Measurements from ENCODE around the gene WDR93. TPM values are rescaled to one million over a fixed set of nuclear protein-coding genes. Genes with fewer than 3 reads are reported as not detected.

The WDR93 gene
- 2.5 TPM for total RNA-seq
- 1.2 TPM for polyA plus RNA-seq (ENCODE audit: insufficient read depth, low read depth, low replicate concordance)
- long read RNA-seq, donor 1: 0 reads
- long read RNA-seq, donor 2: 0 reads
- long read RNA-seq, donor 3: 0 reads
- long read RNA-seq, donor 4: 0 reads
- long read RNA-seq, donor 5: 0 reads
- long read RNA-seq, donor 6: 0 reads
- long read RNA-seq, donor 7, partial matches to known transcripts: 0 of 6 reads
- long read RNA-seq, donor 7, other reads (novel, unspliced or antisense): 5 of 6 reads
- long read RNA-seq, donor 8: 0 reads
- long read RNA-seq, donor 9: 0 reads
- long read RNA-seq, donor 10: 0 reads

- TF ChIP-seq CTCF (IDR thresholded peaks at IDR 0.05; ENCODE audit: borderline replicate concordance, extremely low read depth, insufficient read depth): no peak
Measured at GRCh38 chr15:89690276-89691218, at the start of gene WDR93, which contains the start of gene PEX11A. WDR93 (plus strand) TSS chr15:89690811; CDS start chr15:89701747, 10,936 bp downstream. PEX11A (minus strand) TSS chr15:89690754; CDS start chr15:89690632, 122 bp downstream.

DNA sequence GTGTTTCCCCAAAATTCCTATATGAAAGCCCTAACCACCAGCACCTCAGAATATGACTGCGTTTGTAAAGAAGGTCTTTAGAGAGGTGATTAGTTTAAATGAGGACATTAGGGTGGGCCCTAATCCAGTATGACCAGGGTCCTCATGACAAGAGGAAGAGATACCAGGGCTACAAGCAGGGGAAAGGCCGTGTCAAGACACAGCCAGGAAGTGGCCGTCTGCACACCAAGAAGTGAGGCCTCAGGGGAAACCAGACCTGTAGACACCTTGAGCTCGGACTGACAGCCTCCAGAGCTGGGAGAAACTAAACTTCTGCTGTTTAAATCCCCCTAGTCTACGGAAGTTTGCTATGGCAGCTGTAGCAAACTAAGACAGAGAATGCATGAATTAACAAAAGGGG lies 49.6 kb upstream of the WDR93 start:
- Histone ChIP-seq H3K9me3 (ENCODE audit: control insufficient read depth in 2 of 3, insufficient read depth in 1 of 3, low read length in 3 of 3) (no peaks in the 10 kb centered on the region), H3K9ac (ENCODE audit: low read length in 3 of 3) (no peak overlapping the region), H3K4me1 (ENCODE audit: control insufficient read depth in 2 of 3, insufficient read depth in 2 of 3, low read depth in 1 of 3, low read length in 3 of 3) (no peaks in the 10 kb centered on the region), H3K4me3 (ENCODE audit: low read length in 3 of 3) (no peak overlapping the region), H3K27me3 (ENCODE audit: control insufficient read depth, insufficient read depth, low read length) (no peaks in the 10 kb centered on the region), H3K36me3 (ENCODE audit: control insufficient read depth in 2 of 3, insufficient read depth in 3 of 3, low read length in 3 of 3) (peaks cover 0 to 2% (median 0%) of the 10 kb centered on the region in 3 donors), H3K27ac (ENCODE audit: low read depth in 2 of 2, low read length in 2 of 2) (no peak overlapping the region)
- no peak for FAIRE-seq
- DNase-seq: peak in 1 of 5 donors; percentile 23
- intact Hi-C loops (cut with DNase I): no loop called here
- no peak for TF ChIP-seq CTCF (IDR thresholded peaks at IDR 0.05; ENCODE audit: borderline replicate concordance, extremely low read depth, insufficient read depth)

More at GRCh38 chr15:89690276-89691218, at the start of gene WDR93, which contains the start of gene PEX11A:
- intact Hi-C loops (cut with DNase I): no loop called here
- Histone ChIP-seq H3K36me3 (ENCODE audit: control insufficient read depth in 2 of 3, insufficient read depth in 3 of 3, low read length in 3 of 3) (peaks cover 0 to 3% (median 0%) of the 10 kb centered on the region in 3 donors), H3K27ac (ENCODE audit: low read depth in 2 of 2, low read length in 2 of 2) (peak within 1 kb of the TSS; percentile 65 to 74), H3K4me3 (ENCODE audit: low read length in 3 of 3) (peak within 1 kb of the TSS; percentile 82 to 92 (median 92)), H3K27me3 (ENCODE audit: control insufficient read depth, insufficient read depth, low read length) (no peaks in the 10 kb centered on the region), H3K4me1 (ENCODE audit: control insufficient read depth in 2 of 3, insufficient read depth in 2 of 3, low read depth in 1 of 3, low read length in 3 of 3) (peaks cover 0 to 3% (median 0%) of the 10 kb centered on the region in 3 donors), H3K9ac (ENCODE audit: low read length in 3 of 3) (peak within 1 kb of the TSS; percentile 79 to 91 (median 80)), H3K9me3 (ENCODE audit: control insufficient read depth in 2 of 3, insufficient read depth in 1 of 3, low read length in 3 of 3) (no peaks in the 10 kb centered on the region)
- peak; percentile 88 to 94 (median 94) for DNase-seq
- no peak for FAIRE-seq

DNA sequence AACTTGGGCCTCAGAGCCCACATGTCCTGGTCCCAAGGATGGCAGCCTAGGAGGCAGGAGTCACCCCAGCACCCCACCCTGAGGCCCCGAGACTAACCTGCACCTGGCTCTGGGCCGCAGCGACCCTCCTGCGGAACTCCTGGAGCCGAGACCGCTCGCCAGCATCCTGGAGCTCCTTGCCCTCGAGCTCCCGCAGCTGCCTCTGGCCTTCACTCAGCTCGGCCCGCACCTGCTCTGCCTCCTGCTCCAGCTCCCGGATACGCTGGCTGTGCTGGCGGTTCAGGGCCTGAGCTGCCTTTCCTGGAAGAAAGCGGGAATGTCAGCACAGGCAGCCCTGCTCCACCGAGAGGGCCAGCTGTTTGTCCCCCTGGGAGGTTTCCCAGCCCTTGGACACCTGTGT lies 48.5 kb upstream of the WDR93 start:
- peaks cover 0 to 2% (median 0%) of the 10 kb centered on the region in 3 donors for H3K36me3 ChIP-seq (ENCODE audit: control insufficient read depth in 2 of 3, insufficient read depth in 3 of 3, low read length in 3 of 3)
- TF ChIP-seq CTCF (IDR thresholded peaks at IDR 0.05; ENCODE audit: borderline replicate concordance, extremely low read depth, insufficient read depth): no peak
- H3K9ac ChIP-seq (ENCODE audit: low read length in 3 of 3): no peak overlapping the region
- H3K9me3 ChIP-seq (ENCODE audit: control insufficient read depth in 2 of 3, insufficient read depth in 1 of 3, low read length in 3 of 3): no peaks in the 10 kb centered on the region
- DNase-seq (peak in 1 of 5 donors; percentile 48), FAIRE-seq (no peak)
- H3K4me1 ChIP-seq (ENCODE audit: control insufficient read depth in 2 of 3, insufficient read depth in 2 of 3, low read depth in 1 of 3, low read length in 3 of 3): no peaks in the 10 kb centered on the region
- intact Hi-C loops (cut with DNase I): no loop called here
- H3K27ac ChIP-seq (ENCODE audit: low read depth in 2 of 2, low read length in 2 of 2): no peak overlapping the region
- no peaks in the 10 kb centered on the region for H3K27me3 ChIP-seq (ENCODE audit: control insufficient read depth, insufficient read depth, low read length)
- no peak overlapping the region for H3K4me3 ChIP-seq (ENCODE audit: low read length in 3 of 3)
